Measurements from ENCODE around the gene GRIA4. TPM values are rescaled to one million over a fixed set of nuclear protein-coding genes. Genes with fewer than 3 reads are reported as not detected.

Gene GRIA4
- total and polyA plus RNA-seq, 2 donors (not counting 1 experiment from before 2014, with no cell fraction given) = not detected

DNA sequence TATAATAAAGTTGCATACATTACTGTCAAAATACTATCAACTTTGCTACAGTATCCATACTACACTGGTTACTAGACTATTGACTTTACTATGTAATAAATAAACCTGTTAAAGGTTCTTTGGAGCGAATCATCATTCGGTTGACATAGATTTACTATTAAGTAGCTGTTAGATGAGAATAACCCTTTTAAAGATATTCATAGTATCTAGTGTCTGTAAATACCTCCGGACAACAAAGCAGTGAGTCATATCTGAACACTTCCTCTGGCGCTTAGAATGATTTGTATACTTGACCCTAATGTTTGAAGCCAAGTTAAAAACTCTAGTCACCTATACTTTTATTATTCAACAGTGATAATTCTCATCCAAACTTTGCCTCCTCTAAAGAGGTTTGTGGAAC, 327.5 kb downstream of the GRIA4 start:
- WGBS (ENCODE audit: insufficient coverage) = no CpG with 5 or more reads among the region's 4 CpGs
- Histone ChIP-seq H4K20me1 (ENCODE audit: control insufficient read depth, insufficient read depth, low read length, poor library complexity, severe bottlenecking) (no peaks in the 10 kb centered on the region), H3K9ac (ENCODE audit: low read length) (no peak overlapping the region), H3K4me3 (ENCODE audit: control extremely low read depth in 1 of 5, extremely low read depth in 1 of 5, insufficient read depth in 1 of 5, low read depth in 2 of 5, low read length in 4 of 5) (no peak overlapping the region), H2AFZ (ENCODE audit: insufficient read depth, low read depth, low read length, poor library complexity, severe bottlenecking) (no peak overlapping the region), H3K27me3 (replicated peaks in 1 of 4; ENCODE audit: control extremely low read depth in 1 of 4, control insufficient read depth in 3 of 4, insufficient read depth in 4 of 4, low read length in 3 of 4) (no peaks in the 10 kb centered on the region), H3K36me3 (replicated peaks in 1 of 2; ENCODE audit: control extremely low read depth in 1 of 2, control insufficient read depth in 1 of 2, extremely low read depth in 1 of 2, insufficient read depth in 2 of 2, low read length in 1 of 2) (no peaks in the 10 kb centered on the region), H3K4me1 (ENCODE audit: control insufficient read depth in 2 of 2, insufficient read depth in 2 of 2, low read length in 2 of 2) (no peaks in the 10 kb centered on the region), H3K4me2 (replicated peaks; ENCODE audit: low read depth, low read length, poor library complexity, severe bottlenecking) (no peak overlapping the region), H3K9me3 (ENCODE audit: control extremely low read depth in 1 of 3, control insufficient read depth in 2 of 3, insufficient read depth in 1 of 3, low read length in 2 of 3) (no peaks in the 10 kb centered on the region), H3K79me2 (ENCODE audit: control insufficient read depth, insufficient read depth, low read length) (no peaks in the 10 kb centered on the region), H3K27ac (ENCODE audit: low read length in 2 of 2) (no peak overlapping the region)
- DNase-seq = no peak
- Mint-ChIP-seq H3K4me1 (no peaks in the 10 kb centered on the region), H3K27me3 (no peaks in the 10 kb centered on the region), H3K4me3 (no peak overlapping the region), H3K27ac (no peak overlapping the region), H3K9me3 (ENCODE audit: insufficient read depth) (no peaks in the 10 kb centered on the region)
- ATAC-seq (ENCODE audit: low read depth) = no peak
- ChIA-PET POLR2A (no interaction called here), CTCF (no interaction called here)
- intact Hi-C loops (cut with micrococcal nuclease) = no loop called here
- no peak for TF ChIP-seq EZH2 (IDR thresholded peaks at IDR 0.05; ENCODE audit: borderline replicate concordance, insufficient read depth, low read depth, low read length, poor library complexity, severe bottlenecking)
- TF ChIP-seq, protein P1, sequence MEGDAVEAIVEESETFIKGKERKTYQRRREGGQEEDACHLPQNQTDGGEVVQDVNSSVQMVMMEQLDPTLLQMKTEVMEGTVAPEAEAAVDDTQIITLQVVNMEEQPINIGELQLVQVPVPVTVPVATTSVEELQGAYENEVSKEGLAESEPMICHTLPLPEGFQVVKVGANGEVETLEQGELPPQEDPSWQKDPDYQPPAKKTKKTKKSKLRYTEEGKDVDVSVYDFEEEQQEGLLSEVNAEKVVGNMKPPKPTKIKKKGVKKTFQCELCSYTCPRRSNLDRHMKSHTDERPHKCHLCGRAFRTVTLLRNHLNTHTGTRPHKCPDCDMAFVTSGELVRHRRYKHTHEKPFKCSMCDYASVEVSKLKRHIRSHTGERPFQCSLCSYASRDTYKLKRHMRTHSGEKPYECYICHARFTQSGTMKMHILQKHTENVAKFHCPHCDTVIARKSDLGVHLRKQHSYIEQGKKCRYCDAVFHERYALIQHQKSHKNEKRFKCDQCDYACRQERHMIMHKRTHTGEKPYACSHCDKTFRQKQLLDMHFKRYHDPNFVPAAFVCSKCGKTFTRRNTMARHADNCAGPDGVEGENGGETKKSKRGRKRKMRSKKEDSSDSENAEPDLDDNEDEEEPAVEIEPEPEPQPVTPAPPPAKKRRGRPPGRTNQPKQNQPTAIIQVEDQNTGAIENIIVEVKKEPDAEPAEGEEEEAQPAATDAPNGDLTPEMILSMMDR (IDR thresholded peaks at IDR 0.05) = no peak

DNA sequence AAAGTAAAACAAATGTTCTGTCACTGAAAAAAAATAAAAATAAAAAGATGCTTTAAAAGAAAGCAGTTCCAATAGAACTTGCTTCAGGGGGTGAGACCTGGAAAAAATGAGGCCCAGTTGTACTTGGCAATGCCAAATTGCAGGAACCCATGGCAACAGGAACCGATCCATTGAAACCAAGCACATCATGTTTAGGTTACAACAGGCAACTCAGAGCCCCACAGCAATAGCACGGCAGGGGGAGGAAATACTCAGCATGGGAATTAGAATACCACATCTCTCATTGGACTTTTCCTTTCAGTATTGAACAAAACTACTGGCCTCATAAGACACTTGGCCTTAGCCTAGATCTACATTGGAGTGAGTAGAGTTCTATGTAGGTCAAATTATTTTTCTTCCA, 327.9 kb downstream of the GRIA4 start:
- H3K79me2 ChIP-seq (ENCODE audit: control insufficient read depth, insufficient read depth, low read length) = no peaks in the 10 kb centered on the region
- ChIA-PET POLR2A (no interaction called here), CTCF (no interaction called here)
- no peaks in the 10 kb centered on the region for H3K27me3 ChIP-seq (replicated peaks in 1 of 4; ENCODE audit: control extremely low read depth in 1 of 4, control insufficient read depth in 3 of 4, insufficient read depth in 4 of 4, low read length in 3 of 4)
- no peak overlapping the region for H3K4me2 ChIP-seq (replicated peaks; ENCODE audit: low read depth, low read length, poor library complexity, severe bottlenecking)
- 67% methylated on average over 1 of the region's 2 CpGs for WGBS (ENCODE audit: insufficient coverage)
- intact Hi-C loops (cut with micrococcal nuclease) = no loop called here
- no peak overlapping the region for H3K27ac Mint-ChIP-seq
- H4K20me1 ChIP-seq (ENCODE audit: control insufficient read depth, insufficient read depth, low read length, poor library complexity, severe bottlenecking) = no peaks in the 10 kb centered on the region
- no peaks in the 10 kb centered on the region for H3K9me3 Mint-ChIP-seq (ENCODE audit: insufficient read depth)
- H3K27me3 Mint-ChIP-seq = no peaks in the 10 kb centered on the region
- no peaks in the 10 kb centered on the region for H3K9me3 ChIP-seq (ENCODE audit: control extremely low read depth in 1 of 3, control insufficient read depth in 2 of 3, insufficient read depth in 1 of 3, low read length in 2 of 3)
- H3K4me3 ChIP-seq (ENCODE audit: control extremely low read depth in 1 of 5, extremely low read depth in 1 of 5, insufficient read depth in 1 of 5, low read depth in 2 of 5, low read length in 4 of 5) = no peak overlapping the region
- DNase-seq (no peak), ATAC-seq (ENCODE audit: low read depth) (no peak)
- no peak overlapping the region for H3K27ac ChIP-seq (ENCODE audit: low read length in 2 of 2)
- H3K4me3 Mint-ChIP-seq = no peak overlapping the region
- no peaks in the 10 kb centered on the region for H3K4me1 Mint-ChIP-seq
- no peaks in the 10 kb centered on the region for H3K36me3 ChIP-seq (replicated peaks in 1 of 2; ENCODE audit: control extremely low read depth in 1 of 2, control insufficient read depth in 1 of 2, extremely low read depth in 1 of 2, insufficient read depth in 2 of 2, low read length in 1 of 2)
- H3K9ac ChIP-seq (ENCODE audit: low read length) = no peak overlapping the region
- no peaks in the 10 kb centered on the region for H3K4me1 ChIP-seq (ENCODE audit: control insufficient read depth in 2 of 2, insufficient read depth in 2 of 2, low read length in 2 of 2)
- no peak overlapping the region for H2AFZ ChIP-seq (ENCODE audit: insufficient read depth, low read depth, low read length, poor library complexity, severe bottlenecking)
- TF ChIP-seq, protein P1 (IDR thresholded peaks at IDR 0.05) = no peak
- TF ChIP-seq EZH2 (IDR thresholded peaks at IDR 0.05; ENCODE audit: borderline replicate concordance, insufficient read depth, low read depth, low read length, poor library complexity, severe bottlenecking) = no peak

All from B cell (primary cell).